WTC11 (cell line): Measurements from ENCODE around the gene STRN3. TPM values are rescaled to one million over a fixed set of nuclear protein-coding genes. Genes with fewer than 3 reads are reported as not detected.

Source experiments
- ATAC-seq: fragments of 200-7000 bp; cut with Tn5 transposase; 2 replicates; pipeline ENCODE4 v1.10.0; 2021; ENCODE audit warnings: mild to moderate bottlenecking, moderate library complexity
- CTCF ChIA-PET: fragments of 300-600 bp; sonication (Branson Sonifier 250); formaldehyde crosslinking; loops from one replicate; lab custom pipeline; 2021; ENCODE audit warnings: antibody characterized with exemption; lab: Charles Lee
- POLR2A ChIA-PET: fragments of 350-600 bp; sonication (Branson Sonifier 250); formaldehyde crosslinking; loops from one replicate; lab custom pipeline; 2021; ENCODE audit warnings: antibody characterized with exemption; lab: Charles Lee
- DNase-seq: peaks from one replicate; pipeline ENCODE4 v3.0.0; 2021; ENCODE audit warnings: low spot score
- H3K27ac Mint-ChIP-seq: 2 replicates; pipeline ENCODE4 v1.8.0; 2021; ENCODE audit warnings: mixed read lengths
- H3K27me3 Mint-ChIP-seq: 2 replicates; pipeline ENCODE4 v1.8.0; 2021; ENCODE audit warnings: low read depth, mild to moderate bottlenecking, moderate library complexity, mixed read lengths
- H3K36me3 Mint-ChIP-seq: 2 replicates; pipeline ENCODE4 v1.8.0; 2021; ENCODE audit warnings: mixed read lengths
- H3K4me1 Mint-ChIP-seq: 2 replicates; pipeline ENCODE4 v1.8.0; 2022; ENCODE audit warnings: mixed read lengths
- H3K4me3 Mint-ChIP-seq: 2 replicates; pipeline ENCODE4 v1.8.0; 2021; ENCODE audit warnings: mild to moderate bottlenecking, moderate library complexity, mixed read lengths
- H3K9me3 Mint-ChIP-seq: 2 replicates; pipeline ENCODE4 v1.8.0; 2021; ENCODE audit warnings: mixed read lengths
- AFF4 ChIP-seq: sonication (generic); formaldehyde crosslinking; IDR thresholded peaks from 2 replicates; pipeline ENCODE4 v1.8.1; 2023; ENCODE audit warnings: mild to moderate bottlenecking, missing genetic modification reagents, borderline replicate concordance
- CBFB ChIP-seq: sonication (generic); formaldehyde crosslinking; IDR thresholded peaks from 2 replicates; pipeline ENCODE4 v1.8.1; 2022; ENCODE audit warnings: mild to moderate bottlenecking, low read depth, missing genetic modification reagents
- CTCF ChIP-seq: fragments of 200-600 bp; IDR thresholded peaks from 2 replicates; pipeline ENCODE4 v1.8.0; 2022; ENCODE audit warnings: antibody characterized with exemption
- ERG ChIP-seq: fragments of 250-450 bp; sonication (Bioruptor Pico); IDR thresholded peaks from 2 replicates; pipeline ENCODE4 v1.8.0; 2021; ENCODE audit warnings: mild to moderate bottlenecking
- ESRRA ChIP-seq: sonication (generic); formaldehyde crosslinking; IDR thresholded peaks from 2 replicates; pipeline ENCODE4 v1.8.1; 2022; ENCODE audit warnings: mild to moderate bottlenecking, missing genetic modification reagents, borderline replicate concordance
- GABPB1 ChIP-seq: sonication (generic); formaldehyde crosslinking; IDR thresholded peaks from 2 replicates; pipeline ENCODE4 v1.8.1; 2023; ENCODE audit warnings: mild to moderate bottlenecking, missing genetic modification reagents
- GRHL2 ChIP-seq: fragments of 250-450 bp; sonication (Bioruptor Pico); IDR thresholded peaks from 2 replicates; pipeline ENCODE4 v1.8.0; 2022; ENCODE audit warnings: mild to moderate bottlenecking, moderate library complexity; ENCODE audit not compliant: insufficient replicate concordance, severe bottlenecking
- NFE2L1 ChIP-seq: sonication (generic); formaldehyde crosslinking; IDR thresholded peaks from 2 replicates; pipeline ENCODE4 v1.8.1; 2023; ENCODE audit warnings: missing genetic modification reagents
- RELA ChIP-seq: sonication (generic); formaldehyde crosslinking; IDR thresholded peaks from 2 replicates; pipeline ENCODE4 v1.8.1; 2022; ENCODE audit warnings: missing genetic modification reagents, mild to moderate bottlenecking, borderline replicate concordance
- SP1 ChIP-seq: sonication (generic); formaldehyde crosslinking; conservative IDR thresholded peaks from 2 replicates; pipeline ENCODE4 v1.8.1; 2022; ENCODE audit warnings: missing genetic modification reagents
- STAT6 ChIP-seq: sonication (generic); formaldehyde crosslinking; conservative IDR thresholded peaks from 2 replicates; pipeline ENCODE4 v1.8.1; 2023; ENCODE audit warnings: mild to moderate bottlenecking, low read depth, missing genetic modification reagents, moderate library complexity
- ZBTB43 ChIP-seq: sonication (generic); formaldehyde crosslinking; IDR thresholded peaks from 2 replicates; pipeline ENCODE4 v1.8.1; 2023; ENCODE audit warnings: mild to moderate bottlenecking, missing genetic modification reagents
- ZNF138 ChIP-seq: sonication (generic); formaldehyde crosslinking; conservative IDR thresholded peaks from 2 replicates; pipeline ENCODE4 v1.8.1; 2022; ENCODE audit warnings: mild to moderate bottlenecking, moderate library complexity, missing genetic modification reagents
- ZNF416 ChIP-seq: fragments of 250-450 bp; sonication (Bioruptor Pico); IDR thresholded peaks from 2 replicates; pipeline ENCODE4 v1.9.0; 2021; ENCODE audit warnings: mild to moderate bottlenecking, inconsistent platforms
- ZNF425 ChIP-seq: fragments of 250-450 bp; sonication (Bioruptor Pico); conservative IDR thresholded peaks from 2 replicates; pipeline ENCODE4 v1.9.0; 2021; ENCODE audit warnings: mild to moderate bottlenecking
- ZNF671 ChIP-seq: fragments of 250-450 bp; sonication (Bioruptor Pico); IDR thresholded peaks from 2 replicates; pipeline ENCODE4 v1.8.0; 2021; ENCODE audit warnings: mild to moderate bottlenecking
- ZSCAN18 ChIP-seq: fragments of 250-450 bp; sonication (Bioruptor Pico); IDR thresholded peaks from 2 replicates; pipeline ENCODE4 v2.1.2; 2022; ENCODE audit warnings: mild to moderate bottlenecking, moderate library complexity
- total RNA-seq: library from RNA; stranded (reverse); gene quantifications from 3 replicates; pipeline ENCODE4 v1.2.3, GENCODE V29; 2021

Gene STRN3
- total RNA-seq, 1 experiment from 2014 or later: 37.1 TPM

GRCh38 chr14:30874120-30874998 is 151.8 kb downstream of the STRN3 start, which contains the start of gene COCH:
TSS of gene COCH (plus strand) at chr14:30874559. CDS start at chr14:30874939, 380 bp downstream.
- CTCF ChIA-PET: interaction anchor here (0.6 kb wide), 1 partner anchor 36 kb away, joined by 3 read pairs; no protein-coding TSS in a partner anchor
- Mint-ChIP-seq H3K27me3 (peaks cover 52% of the 10 kb centered on the region), H3K4me1 (peaks cover 38% of the 10 kb centered on the region), H3K36me3 (no peaks in the 10 kb centered on the region), H3K27ac (no peak within 1 kb of the TSS), H3K9me3 (no peaks in the 10 kb centered on the region), H3K4me3 (peak within 1 kb of the TSS; percentile 64)
- peak; percentile 59 for DNase-seq
- POLR2A ChIA-PET: interaction anchor here (0.6 kb wide), 1 partner anchor 42 kb away, joined by 3 read pairs; no protein-coding TSS in a partner anchor
- ATAC-seq: peak; percentile 48
- TF ChIP-seq ZBTB43 (CRISPR knock-in tag) (no peak), AFF4 (CRISPR knock-in tag) (no peak), ZSCAN18 (no peak), ESRRA (CRISPR knock-in tag) (0 out of 2 replicates have a peak, but pooled peaks have one; percentile 28), CTCF (0 out of 2 replicates have a peak, but pooled peaks have one; percentile 17), STAT6 (no peak), SP1 (CRISPR knock-in tag) (no peak), ZNF138 (no peak), GRHL2 (CRISPR knock-in tag) (no peak), ZNF425 (no peak), CBFB (CRISPR knock-in tag) (no peak), ZNF416 (CRISPR knock-in tag) (no peak), GABPB1 (no peak; the same call in 1 of the 2 replicates), ZNF671 (CRISPR knock-in tag) (no peak), NFE2L1 (CRISPR knock-in tag) (0 out of 2 replicates have a peak, but pooled peaks have one; percentile 25), ERG (no peak), RELA (CRISPR knock-in tag) (0 out of 2 replicates have a peak, but pooled peaks have one; percentile 34)
